GM10266 (cell line): ENCODE measurements around the gene MTF1.

ENCODE experiments used
- DNase-seq: peaks from one replicate; pipeline ENCODE4 v3.0.0; 2012; ENCODE audit errors: extremely low spot score
- TF ChIP-seq, protein P1 (sequence below): IDR thresholded peaks from 2 replicates; pipeline ENCODE4 v1.5.1; 2012; ENCODE audit warnings: mild to moderate bottlenecking, low read depth; ENCODE audit not compliant: control insufficient read depth, insufficient read depth; ENCODE audit errors: missing control alignments

MTF1 gene

GRCh38 chr1:37879865-37880264 is 20.5 kb upstream of the MTF1 start:
- DNase-seq, result no peak
- TF ChIP-seq, protein P1, sequence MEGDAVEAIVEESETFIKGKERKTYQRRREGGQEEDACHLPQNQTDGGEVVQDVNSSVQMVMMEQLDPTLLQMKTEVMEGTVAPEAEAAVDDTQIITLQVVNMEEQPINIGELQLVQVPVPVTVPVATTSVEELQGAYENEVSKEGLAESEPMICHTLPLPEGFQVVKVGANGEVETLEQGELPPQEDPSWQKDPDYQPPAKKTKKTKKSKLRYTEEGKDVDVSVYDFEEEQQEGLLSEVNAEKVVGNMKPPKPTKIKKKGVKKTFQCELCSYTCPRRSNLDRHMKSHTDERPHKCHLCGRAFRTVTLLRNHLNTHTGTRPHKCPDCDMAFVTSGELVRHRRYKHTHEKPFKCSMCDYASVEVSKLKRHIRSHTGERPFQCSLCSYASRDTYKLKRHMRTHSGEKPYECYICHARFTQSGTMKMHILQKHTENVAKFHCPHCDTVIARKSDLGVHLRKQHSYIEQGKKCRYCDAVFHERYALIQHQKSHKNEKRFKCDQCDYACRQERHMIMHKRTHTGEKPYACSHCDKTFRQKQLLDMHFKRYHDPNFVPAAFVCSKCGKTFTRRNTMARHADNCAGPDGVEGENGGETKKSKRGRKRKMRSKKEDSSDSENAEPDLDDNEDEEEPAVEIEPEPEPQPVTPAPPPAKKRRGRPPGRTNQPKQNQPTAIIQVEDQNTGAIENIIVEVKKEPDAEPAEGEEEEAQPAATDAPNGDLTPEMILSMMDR, result no peak

GRCh38 chr1:37878071-37878470 is 18.7 kb upstream of the MTF1 start:
- no peak for DNase-seq
- TF ChIP-seq, protein P1, result no peak

GRCh38 chr1:37875833-37876232 is 16.4 kb upstream of the MTF1 start:
- TF ChIP-seq, protein P1, result no peak
- no peak for DNase-seq

DNA sequence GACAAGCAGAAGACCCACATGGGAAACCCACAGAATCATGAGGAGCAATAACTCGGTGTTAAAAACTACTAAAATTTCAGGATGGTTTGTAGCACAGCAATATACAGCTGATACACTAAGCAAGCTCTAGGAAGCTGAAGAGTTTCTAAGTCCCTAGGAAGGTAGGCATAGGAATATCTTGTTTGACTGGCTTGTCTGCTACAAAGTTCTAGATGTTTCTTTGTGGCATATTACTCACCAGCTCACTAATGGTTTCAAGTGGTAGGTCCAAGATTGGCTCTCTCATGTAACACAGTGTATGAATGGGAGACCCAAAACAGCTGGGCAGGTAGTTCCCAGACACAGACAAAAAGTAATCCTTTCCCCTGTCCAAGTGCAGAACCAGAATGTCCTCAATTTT is 13.3 kb upstream of the MTF1 start:
- DNase-seq, result no peak
- TF ChIP-seq, protein P1, result no peak

DNA sequence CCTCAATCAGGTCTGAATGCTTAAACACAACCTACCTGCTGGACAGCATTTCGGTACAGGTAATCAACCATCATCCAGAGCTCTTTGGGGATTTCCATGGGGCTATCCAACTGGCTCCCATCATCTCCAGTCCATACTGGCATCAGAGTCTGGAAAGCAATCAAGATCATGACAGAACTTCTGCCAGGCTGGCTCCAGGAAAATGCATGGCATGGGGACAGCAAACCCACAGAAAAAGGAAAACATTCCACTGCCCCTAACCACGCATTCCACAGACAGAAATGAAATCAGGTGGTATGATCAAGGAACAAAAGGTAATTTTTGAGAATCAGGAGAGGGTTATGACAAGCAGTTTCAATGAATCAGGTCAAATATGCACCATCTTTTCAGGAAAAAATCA is 9.1 kb upstream of the MTF1 start:
- DNase-seq, result no peak
- TF ChIP-seq, protein P1, result no peak

- no peak for DNase-seq
- TF ChIP-seq, protein P1, result no peak
Measured at GRCh38 chr1:37867784-37868183, 8.4 kb upstream of the MTF1 start.

DNA sequence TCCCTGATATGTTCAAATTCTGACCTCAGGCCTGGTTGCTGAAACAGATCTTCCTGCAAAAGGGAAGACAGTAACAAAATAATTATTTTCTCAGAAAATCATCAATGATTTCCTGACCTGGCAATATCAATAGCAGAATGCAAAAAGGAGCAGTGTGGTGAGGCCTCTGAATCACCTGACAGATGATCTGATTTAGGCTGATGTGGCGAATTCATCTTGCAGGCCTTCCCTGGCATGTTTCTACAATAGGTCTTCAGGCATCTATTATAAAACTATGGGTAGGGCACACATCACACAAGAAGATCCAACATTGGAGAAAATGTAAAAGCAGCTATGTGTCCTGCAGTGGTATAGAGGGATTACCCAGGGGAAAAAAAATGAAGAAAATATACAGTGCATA is 7.1 kb upstream of the MTF1 start:
- DNase-seq, result no peak
- TF ChIP-seq, protein P1, result no peak
